ENCODE results near the gene TSPYL4. TPM values are rescaled to one million over a fixed set of nuclear protein-coding genes. Genes with fewer than 3 reads are reported as not detected.

The TSPYL4 gene
- total and polyA plus RNA-seq, 2 donors (not counting 3 experiments of a cell fraction or from before 2014, with no cell fraction given) = 24.5 to 43.1 TPM

- Histone ChIP-seq H3K4me2 (ENCODE audit: insufficient read depth, low read length) (peak overlapping the region; percentile 54), H3K9ac (replicated peaks; ENCODE audit: extremely low read depth, insufficient read depth, low read length) (peak overlapping the region; percentile 38), H3K4me1 (ENCODE audit: control insufficient read depth, extremely low read depth, insufficient read depth, low read length) (peaks cover 37% of the 10 kb centered on the region), H3K9me1 (replicated peaks; ENCODE audit: control insufficient read depth, extremely low read depth, insufficient read depth, low read length) (no peaks in the 10 kb centered on the region), H3K9me3 (replicated peaks; ENCODE audit: control insufficient read depth, insufficient read depth, low read length) (no peaks in the 10 kb centered on the region), H3K36me3 (ENCODE audit: control insufficient read depth in 2 of 2, extremely low read depth in 1 of 2, insufficient read depth in 2 of 2, low read length in 2 of 2) (peaks cover 0 to 5% of the 10 kb centered on the region in 2 experiments), H3K79me2 (ENCODE audit: control insufficient read depth, insufficient read depth, low read length) (peaks cover 38% of the 10 kb centered on the region), H2AFZ (ENCODE audit: low read depth, low read length) (no peak overlapping the region), H3K27ac (ENCODE audit: insufficient read depth, low read depth, low read length) (no peak overlapping the region), H3K4me3 (replicated peaks in 1 of 3; ENCODE audit: insufficient read depth in 1 of 3, low read depth in 1 of 3, low read length in 3 of 3) (peak overlapping the region; percentile 26 to 67 (median 30)), H4K20me1 (replicated peaks; ENCODE audit: control insufficient read depth, extremely low read depth, insufficient read depth, low read length) (peaks cover 3% of the 10 kb centered on the region), H3K27me3 (ENCODE audit: control insufficient read depth in 2 of 2, insufficient read depth in 2 of 2, low read length in 2 of 2) (no peaks in the 10 kb centered on the region)
- dilution Hi-C loops (cut with MboI; ENCODE audit: extremely low pct_ligation_motif_present, low sequenced_read_pairs) = no loop called here
- FAIRE-seq = no peak
- intact Hi-C loops (cut with micrococcal nuclease) = no loop called here
- CTCF ChIA-PET = interaction anchor here (0.7 to 5.1 kb wide), 9 partner anchors 8 to 284 kb away, joined by 3 to 77 read pairs (median 4); partner anchors contain the start of gene CALHM5
- no TSS peak for BruUV-seq (replicated peaks)
- POLR2A ChIA-PET = interaction anchor here (0.6 kb wide), 1 partner anchor 23 kb away, joined by 3 read pairs; the partner anchor contains the start of gene TSPYL4
- no peak for TF ChIP-seq GATA2 (IDR thresholded peaks at IDR 0.05; ENCODE audit: insufficient read depth, insufficient read length, low read depth, low read length)
- TF ChIP-seq JUN (IDR thresholded peaks at IDR 0.05; ENCODE audit: borderline replicate concordance, insufficient read depth, insufficient read length, low read depth) = no peak
- TF ChIP-seq MYC (IDR thresholded peaks at IDR 0.05; ENCODE audit: low read depth, low read length) = no peak
- no peak for DNase-seq (ENCODE audit: low read depth, low spot score)
Measured at GRCh38 chr6:116277124-116277523, 23.2 kb upstream of the TSPYL4 start.

- Histone ChIP-seq H3K27ac (ENCODE audit: insufficient read depth, low read depth, low read length) (no peak overlapping the region), H3K9me3 (replicated peaks; ENCODE audit: control insufficient read depth, insufficient read depth, low read length) (no peaks in the 10 kb centered on the region), H3K4me2 (ENCODE audit: insufficient read depth, low read length) (no peak overlapping the region), H3K9me1 (replicated peaks; ENCODE audit: control insufficient read depth, extremely low read depth, insufficient read depth, low read length) (no peaks in the 10 kb centered on the region), H3K4me1 (ENCODE audit: control insufficient read depth, extremely low read depth, insufficient read depth, low read length) (peaks cover 4% of the 10 kb centered on the region), H3K36me3 (ENCODE audit: control insufficient read depth in 2 of 2, extremely low read depth in 1 of 2, insufficient read depth in 2 of 2, low read length in 2 of 2) (no peaks in the 10 kb centered on the region), H2AFZ (ENCODE audit: low read depth, low read length) (no peak overlapping the region), H3K27me3 (ENCODE audit: control insufficient read depth in 2 of 2, insufficient read depth in 2 of 2, low read length in 2 of 2) (no peaks in the 10 kb centered on the region), H3K9ac (replicated peaks; ENCODE audit: extremely low read depth, insufficient read depth, low read length) (no peak overlapping the region), H4K20me1 (replicated peaks; ENCODE audit: control insufficient read depth, extremely low read depth, insufficient read depth, low read length) (no peaks in the 10 kb centered on the region), H3K79me2 (ENCODE audit: control insufficient read depth, insufficient read depth, low read length) (peaks cover 10% of the 10 kb centered on the region), H3K4me3 (replicated peaks in 1 of 3; ENCODE audit: insufficient read depth in 1 of 3, low read depth in 1 of 3, low read length in 3 of 3) (no peak overlapping the region)
- DNase-seq (ENCODE audit: low read depth, low spot score) (no peak), FAIRE-seq (no peak)
- dilution Hi-C loops (cut with MboI; ENCODE audit: extremely low pct_ligation_motif_present, low sequenced_read_pairs) (no loop called here), intact Hi-C loops (cut with micrococcal nuclease) (no loop called here)
- TF ChIP-seq MAX (IDR thresholded peaks at IDR 0.05; ENCODE audit: insufficient read depth, insufficient read length) = no peak
- no peak for TF ChIP-seq POLR2AphosphoS5 (IDR thresholded peaks at IDR 0.05; ENCODE audit: insufficient read depth, low read depth, low read length)
- no peak for TF ChIP-seq MYC (IDR thresholded peaks at IDR 0.05; ENCODE audit: low read depth, low read length)
- TF ChIP-seq GATA2 (IDR thresholded peaks at IDR 0.05; ENCODE audit: insufficient read depth, insufficient read length, low read depth, low read length) = no peak
- no peak for TF ChIP-seq EZH2 (IDR thresholded peaks at IDR 0.05; ENCODE audit: borderline replicate concordance, low read depth, low read length, severe bottlenecking)
- TF ChIP-seq POLR2A (IDR thresholded peaks at IDR 0.05; ENCODE audit: low read depth, low read length) = no peak
- TF ChIP-seq CTCF (IDR thresholded peaks at IDR 0.05; ENCODE audit: extremely low read depth in 1 of 2, insufficient read depth in 1 of 2, low read depth in 1 of 2, low read length in 2 of 2) = no peak
- TF ChIP-seq JUN (IDR thresholded peaks at IDR 0.05; ENCODE audit: borderline replicate concordance, insufficient read depth, insufficient read length, low read depth) = no peak
- no peak for TF ChIP-seq FOS (IDR thresholded peaks at IDR 0.05; ENCODE audit: borderline replicate concordance, insufficient read depth, low read length)
- ChIA-PET POLR2A (interaction anchor here (1.2 kb wide), 1 partner anchor 9 kb away, joined by 3 read pairs; the partner anchor contains the start of gene TSPYL1), CTCF (interaction anchor here (1.8 to 7.7 kb wide), 7 partner anchors 8 to 301 kb away, joined by 6 to 170 read pairs (median 64); partner anchors contain the start of genes RWDD1 and TSPYL1)
- BruUV-seq (replicated peaks) = no TSS peak
Measured at GRCh38 chr6:116271149-116271708, 17.4 kb upstream of the TSPYL4 start.

Measured in endothelial cell of umbilical vein (primary cell).